H4 (cell line): Measurements from ENCODE around the gene TMEM150A. TPM values are rescaled to one million over a fixed set of nuclear protein-coding genes. Genes with fewer than 3 reads are reported as not detected.
"Not testable (repeated sequence)": the region's sequence is repeated elsewhere in the genome, so short reads cannot be mapped to it uniquely, and the experiment has no call there.

ENCODE experiments used
- DNase-seq: peaks from one replicate; pipeline ENCODE4 v3.0.0-alpha.2; 2015; ENCODE audit warnings: low spot score
- total RNA-seq: library from RNA; depleted of rRNA; stranded (reverse); fragments of >200 nt; shearing (Covaris generic); gene quantifications from 2 replicates; pipeline ENCODE4 v1.2.3, GENCODE V29; 2014

Gene TMEM150A
- total RNA-seq, 1 experiment from 2014 or later = 10.2 TPM

GRCh38 chr2:85611705-85612587, 9.4 kb upstream of the TMEM150A start, which contains the start of gene C2orf68:
TSS of gene C2orf68 (minus strand) at chr2:85612066. CDS start at chr2:85611984, 82 bp downstream.
- DNase-seq = peak; percentile 73

- no peak for DNase-seq
Observed at GRCh38 chr2:85611217-85611704, 8.8 kb upstream of the TMEM150A start.

- DNase-seq = no peak
Observed at GRCh38 chr2:85607268-85608215, 5.0 kb upstream of the TMEM150A start.

- no peak for DNase-seq
Observed at GRCh38 chr2:85606116-85606455, 3.6 kb upstream of the TMEM150A start.

GRCh38 chr2:85605406-85606115, 3.1 kb upstream of the TMEM150A start:
- peak; percentile 71 for DNase-seq

- no peak for DNase-seq
Observed at GRCh38 chr2:85604568-85605339, 2.3 kb upstream of the TMEM150A start.

GRCh38 chr2:85604133-85604444, 1.6 kb upstream of the TMEM150A start:
- not testable (repeated sequence) for DNase-seq

- DNase-seq = no peak
Observed at GRCh38 chr2:85601771-85602475, 575 bp downstream of the TMEM150A start.

GRCh38 chr2:85600951-85601770, 1.3 kb downstream of the TMEM150A start:
- DNase-seq = no peak

GRCh38 chr2:85600235-85600575, 2.3 kb downstream of the TMEM150A start:
- DNase-seq = no peak

- DNase-seq = no peak
Observed at GRCh38 chr2:85599468-85600234, 2.8 kb downstream of the TMEM150A start.

GRCh38 chr2:85598594-85599340, 3.7 kb downstream of the TMEM150A start:
- no peak for DNase-seq

GRCh38 chr2:85597241-85597640, 5.3 kb downstream of the TMEM150A start:
- DNase-seq = no peak

GRCh38 chr2:85596486-85597143, 5.9 kb downstream of the TMEM150A start:
- no peak for DNase-seq

GRCh38 chr2:85596026-85596333, 6.5 kb downstream of the TMEM150A start:
- no peak for DNase-seq

GRCh38 chr2:85595301-85596025, 7.0 kb downstream of the TMEM150A start, which contains the start of gene RNF181:
TSS of gene RNF181 (plus strand) at chr2:85595745. CDS start at chr2:85595764, 19 bp downstream.
- peak; percentile 97 for DNase-seq
